DMS79 (cell line): ENCODE data around the gene EBF3.

Experiments used
- DNase-seq: peaks from one replicate; lab custom pipeline; 2025; lab: John Stamatoyannopoulos, UW

EBF3 gene

GRCh38 chr10:129963641-129964501 is at the start of gene EBF3:
Gene EBF3 (minus strand): TSS chr10:129964274. CDS start chr10:129963768, 506 bp downstream.
- no peak for DNase-seq

- no peak for DNase-seq
These were observed 49.5 kb upstream of the EBF3 start for GRCh38 chr10:130013335-130014262.

GRCh38 chr10:130012129-130012528 is 48.1 kb upstream of the EBF3 start:
- DNase-seq, result no peak

GRCh38 chr10:130010653-130011052 is 46.6 kb upstream of the EBF3 start:
- DNase-seq, result no peak

GRCh38 chr10:130009228-130009627 is 45.2 kb upstream of the EBF3 start:
- no peak for DNase-seq

GRCh38 chr10:130003787-130004613 is 39.9 kb upstream of the EBF3 start:
- DNase-seq, result no peak

GRCh38 chr10:130003166-130003565 is 39.1 kb upstream of the EBF3 start:
- no peak for DNase-seq

- no peak for DNase-seq
These were observed 38.5 kb upstream of the EBF3 start for GRCh38 chr10:130002606-130003005.

GRCh38 chr10:130000918-130001317 is 36.8 kb upstream of the EBF3 start:
- DNase-seq, result no peak

GRCh38 chr10:129999140-129999539 is 35.1 kb upstream of the EBF3 start:
- no peak for DNase-seq

GRCh38 chr10:129993621-129994020 is 29.5 kb upstream of the EBF3 start:
- no peak for DNase-seq

GRCh38 chr10:129992356-129992755 is 28.3 kb upstream of the EBF3 start:
- no peak for DNase-seq

- DNase-seq, result no peak
These were observed 18.8 kb upstream of the EBF3 start for GRCh38 chr10:129982825-129983224.

- no peak for DNase-seq
These were observed 14.9 kb upstream of the EBF3 start for GRCh38 chr10:129978980-129979379.

- no peak for DNase-seq
These were observed 14.2 kb upstream of the EBF3 start for GRCh38 chr10:129978322-129978721.

- no peak for DNase-seq
These were observed 13.7 kb upstream of the EBF3 start for GRCh38 chr10:129977794-129978193.

GRCh38 chr10:129973674-129974059 is 9.6 kb upstream of the EBF3 start:
- DNase-seq, result no peak

- DNase-seq, result no peak
These were observed 9.0 kb upstream of the EBF3 start for GRCh38 chr10:129972966-129973673.

GRCh38 chr10:129972145-129972965 is 8.3 kb upstream of the EBF3 start:
- DNase-seq, result no peak

GRCh38 chr10:129971381-129972144 is 7.5 kb upstream of the EBF3 start:
- DNase-seq, result no peak
